GM23338 (cell line): Measurements from ENCODE around the gene TYROBP. TPM values are rescaled to one million over a fixed set of nuclear protein-coding genes. Genes with fewer than 3 reads are reported as not detected.

Source experiments
- ATAC-seq: fragments of 200-7000 bp; cut with Tn5 transposase; 3 replicates; pipeline ENCODE4 v1.9.1; 2020
- DNase-seq: peaks from one replicate; pipeline ENCODE4 v3.0.0-alpha.2; 2015; ENCODE audit warnings: low spot score
- H2AFZ ChIP-seq: fragments of 200-600 bp; sonication (generic); 2 replicates; pipeline ENCODE4 v1.8.0; 2016; ENCODE audit warnings: antibody characterized with exemption, mild to moderate bottlenecking, moderate library complexity
- H3F3A ChIP-seq: fragments of 200-600 bp; sonication (generic); replicated peaks from 2 replicates; pipeline ENCODE4 v1.8.0; 2017; ENCODE audit warnings: antibody characterized with exemption, mixed run types, low read depth
- H3K27ac ChIP-seq: fragments of 200-600 bp; sonication (generic); 2 replicates; pipeline ENCODE4 v1.6.1; 2016; ENCODE audit warnings: low read depth
- H3K27me3 ChIP-seq: fragments of 200-600 bp; sonication (generic); 2 replicates; pipeline ENCODE4 v1.8.0; 2016; ENCODE audit warnings: mild to moderate bottlenecking, mixed run types, moderate library complexity; ENCODE audit not compliant: insufficient read depth
- H3K36me3 ChIP-seq: fragments of 200-600 bp; sonication (generic); 2 replicates; pipeline ENCODE4 v1.8.0; 2016; ENCODE audit warnings: mild to moderate bottlenecking; ENCODE audit not compliant: insufficient read depth
- H3K4me1 ChIP-seq: fragments of 200-600 bp; sonication (generic); 2 replicates; pipeline ENCODE4 v1.8.0; 2016; ENCODE audit warnings: mild to moderate bottlenecking, moderate library complexity; ENCODE audit not compliant: insufficient read depth
- H3K4me2 ChIP-seq: fragments of 200-600 bp; sonication (generic); 2 replicates; pipeline ENCODE4 v1.7.1; 2017; ENCODE audit warnings: mixed run types
- H3K4me3 ChIP-seq: fragments of 200-600 bp; sonication (generic); 2 replicates; pipeline ENCODE4 v1.6.1; 2016; ENCODE audit warnings: mixed run types
- H3K79me2 ChIP-seq: fragments of 200-600 bp; sonication (generic); replicated peaks from 2 replicates; pipeline ENCODE4 v1.8.0; 2017; ENCODE audit warnings: mild to moderate bottlenecking; ENCODE audit not compliant: insufficient read depth
- H3K9me2 ChIP-seq: fragments of 200-600 bp; sonication (generic); 2 replicates; pipeline ENCODE4 v1.8.0; 2017; ENCODE audit not compliant: insufficient read depth
- H4K20me1 ChIP-seq: fragments of 200-600 bp; sonication (generic); replicated peaks from 2 replicates; pipeline ENCODE4 v1.8.0; 2017; ENCODE audit warnings: mild to moderate bottlenecking; ENCODE audit not compliant: insufficient read depth
- H3K27ac Mint-ChIP-seq: 2 replicates; pipeline ENCODE4 v1.8.0; 2020; ENCODE audit warnings: inconsistent platforms, mild to moderate bottlenecking, moderate library complexity, mixed read lengths
- H3K27me3 Mint-ChIP-seq: 3 replicates; pipeline ENCODE4 v1.8.0; 2022; ENCODE audit warnings: low read depth, mild to moderate bottlenecking, moderate library complexity, mixed read lengths, inconsistent platforms; ENCODE audit not compliant: insufficient read depth, poor library complexity
- H3K36me3 Mint-ChIP-seq: 3 replicates; pipeline ENCODE4 v1.8.0; 2021; ENCODE audit warnings: low read depth, mild to moderate bottlenecking, inconsistent platforms, moderate library complexity, mixed read lengths
- H3K4me1 Mint-ChIP-seq: 3 replicates; pipeline ENCODE4 v1.8.0; 2020; ENCODE audit warnings: mild to moderate bottlenecking, inconsistent platforms, mixed read lengths
- H3K4me3 Mint-ChIP-seq: 3 replicates; pipeline ENCODE4 v1.8.0; 2021; ENCODE audit warnings: moderate library complexity, mild to moderate bottlenecking, inconsistent platforms, mixed read lengths
- H3K9me3 Mint-ChIP-seq: 3 replicates; pipeline ENCODE4 v1.8.0; 2020; ENCODE audit warnings: moderate library complexity, mild to moderate bottlenecking, inconsistent platforms, mixed read lengths
- POLR2AphosphoS5 ChIP-seq: IDR thresholded peaks from 2 replicates; pipeline ENCODE4 v1.6.1; 2016; ENCODE audit warnings: antibody characterized with exemption, low read depth
- ZNF331 ChIP-seq: fragments of 250-450 bp; sonication (Bioruptor Pico); IDR thresholded peaks from 2 replicates; pipeline ENCODE4 v1.5.0; 2020; ENCODE audit warnings: low read depth, mild to moderate bottlenecking, moderate library complexity
- polyA plus RNA-seq: library from polyadenylated mRNA; unstranded; fragments of >200 nt; fragmentation: Nextera tagmentation; extraction: Ambion mirVana; gene quantifications from 2 replicates; pipeline ENCODE4 v1.2.1, GENCODE V29; 2016
- total RNA-seq: library from RNA; depleted of rRNA; stranded (reverse); fragments of >200 nt; shearing (Covaris generic); gene quantifications from 2 replicates; pipeline ENCODE4 v1.2.3, GENCODE V29; 2014
- TF ChIP-seq, protein P1 (sequence below): fragments of 250-450 bp; sonication (Bioruptor Pico); IDR thresholded peaks from 2 replicates; pipeline ENCODE4 v1.5.0; 2020; ENCODE audit warnings: mild to moderate bottlenecking, moderate library complexity
- TF ChIP-seq, protein P2 (sequence below), 2 experiments: fragments of 200-600 bp in 1 of 2; sonication (generic) in 1 of 2; conservative IDR thresholded peaks; 2 replicates each; pipeline versions ENCODE4 v1.5.1 to v1.6.1; 2016 to 2017; ENCODE audit warnings: antibody characterized with exemption in 2 of 2, low read depth in 2 of 2, mild to moderate bottlenecking in 2 of 2, moderate library complexity in 1 of 2

TYROBP gene
- total and polyA plus RNA-seq, 2 experiments from 2014 or later: not detected

DNA sequence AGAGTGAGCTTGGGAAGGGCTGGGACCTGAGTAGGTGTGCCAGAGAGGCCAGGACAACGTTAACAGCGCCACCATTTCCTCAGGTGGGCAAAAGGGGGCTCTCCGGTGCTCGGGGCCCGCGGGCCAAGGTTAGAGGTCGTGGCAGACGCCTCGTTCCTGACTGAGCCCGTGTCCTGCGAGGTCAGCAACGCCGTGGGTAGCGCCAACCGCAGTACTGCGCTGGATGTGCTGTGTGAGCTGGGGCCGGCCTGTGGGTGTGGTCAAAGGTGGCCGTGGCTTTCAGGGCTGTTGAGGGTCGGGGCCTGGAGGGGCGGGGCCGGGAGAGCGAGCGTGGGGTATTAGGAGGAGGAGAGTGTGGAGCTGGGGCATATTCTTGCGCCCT is 47.7 kb downstream of the TYROBP start:
- H3K9me3 Mint-ChIP-seq: no peaks in the 10 kb centered on the region; the same call in 2 of the 3 replicates
- Histone ChIP-seq H3K4me1 (peaks cover 15% of the 10 kb centered on the region), H3K27me3 (peaks cover 64% of the 10 kb centered on the region), H3K9me2 (no peaks in the 10 kb centered on the region), H3K4me3 (peak overlapping the region; percentile 72), H3F3A (no peaks in the 10 kb centered on the region), H4K20me1 (no peaks in the 10 kb centered on the region), H2AFZ (peak overlapping the region; percentile 93), H3K27ac (no peak overlapping the region), H3K4me2 (peak overlapping the region; percentile 92), H3K79me2 (no peaks in the 10 kb centered on the region), H3K36me3 (no peaks in the 10 kb centered on the region; the same call in 1 of the 2 replicates)
- H3K4me1 Mint-ChIP-seq: peaks cover 25% of the 10 kb centered on the region
- peaks cover 66% of the 10 kb centered on the region for H3K27me3 Mint-ChIP-seq
- H3K36me3 Mint-ChIP-seq: peaks cover 4% of the 10 kb centered on the region; the same call in 2 of the 3 replicates
- H3K4me3 Mint-ChIP-seq: peak overlapping the region; percentile 78
- TF ChIP-seq POLR2AphosphoS5 (no peak), ZNF331 (CRISPR knock-in tag) (no peak)
- TF ChIP-seq, protein P1, sequence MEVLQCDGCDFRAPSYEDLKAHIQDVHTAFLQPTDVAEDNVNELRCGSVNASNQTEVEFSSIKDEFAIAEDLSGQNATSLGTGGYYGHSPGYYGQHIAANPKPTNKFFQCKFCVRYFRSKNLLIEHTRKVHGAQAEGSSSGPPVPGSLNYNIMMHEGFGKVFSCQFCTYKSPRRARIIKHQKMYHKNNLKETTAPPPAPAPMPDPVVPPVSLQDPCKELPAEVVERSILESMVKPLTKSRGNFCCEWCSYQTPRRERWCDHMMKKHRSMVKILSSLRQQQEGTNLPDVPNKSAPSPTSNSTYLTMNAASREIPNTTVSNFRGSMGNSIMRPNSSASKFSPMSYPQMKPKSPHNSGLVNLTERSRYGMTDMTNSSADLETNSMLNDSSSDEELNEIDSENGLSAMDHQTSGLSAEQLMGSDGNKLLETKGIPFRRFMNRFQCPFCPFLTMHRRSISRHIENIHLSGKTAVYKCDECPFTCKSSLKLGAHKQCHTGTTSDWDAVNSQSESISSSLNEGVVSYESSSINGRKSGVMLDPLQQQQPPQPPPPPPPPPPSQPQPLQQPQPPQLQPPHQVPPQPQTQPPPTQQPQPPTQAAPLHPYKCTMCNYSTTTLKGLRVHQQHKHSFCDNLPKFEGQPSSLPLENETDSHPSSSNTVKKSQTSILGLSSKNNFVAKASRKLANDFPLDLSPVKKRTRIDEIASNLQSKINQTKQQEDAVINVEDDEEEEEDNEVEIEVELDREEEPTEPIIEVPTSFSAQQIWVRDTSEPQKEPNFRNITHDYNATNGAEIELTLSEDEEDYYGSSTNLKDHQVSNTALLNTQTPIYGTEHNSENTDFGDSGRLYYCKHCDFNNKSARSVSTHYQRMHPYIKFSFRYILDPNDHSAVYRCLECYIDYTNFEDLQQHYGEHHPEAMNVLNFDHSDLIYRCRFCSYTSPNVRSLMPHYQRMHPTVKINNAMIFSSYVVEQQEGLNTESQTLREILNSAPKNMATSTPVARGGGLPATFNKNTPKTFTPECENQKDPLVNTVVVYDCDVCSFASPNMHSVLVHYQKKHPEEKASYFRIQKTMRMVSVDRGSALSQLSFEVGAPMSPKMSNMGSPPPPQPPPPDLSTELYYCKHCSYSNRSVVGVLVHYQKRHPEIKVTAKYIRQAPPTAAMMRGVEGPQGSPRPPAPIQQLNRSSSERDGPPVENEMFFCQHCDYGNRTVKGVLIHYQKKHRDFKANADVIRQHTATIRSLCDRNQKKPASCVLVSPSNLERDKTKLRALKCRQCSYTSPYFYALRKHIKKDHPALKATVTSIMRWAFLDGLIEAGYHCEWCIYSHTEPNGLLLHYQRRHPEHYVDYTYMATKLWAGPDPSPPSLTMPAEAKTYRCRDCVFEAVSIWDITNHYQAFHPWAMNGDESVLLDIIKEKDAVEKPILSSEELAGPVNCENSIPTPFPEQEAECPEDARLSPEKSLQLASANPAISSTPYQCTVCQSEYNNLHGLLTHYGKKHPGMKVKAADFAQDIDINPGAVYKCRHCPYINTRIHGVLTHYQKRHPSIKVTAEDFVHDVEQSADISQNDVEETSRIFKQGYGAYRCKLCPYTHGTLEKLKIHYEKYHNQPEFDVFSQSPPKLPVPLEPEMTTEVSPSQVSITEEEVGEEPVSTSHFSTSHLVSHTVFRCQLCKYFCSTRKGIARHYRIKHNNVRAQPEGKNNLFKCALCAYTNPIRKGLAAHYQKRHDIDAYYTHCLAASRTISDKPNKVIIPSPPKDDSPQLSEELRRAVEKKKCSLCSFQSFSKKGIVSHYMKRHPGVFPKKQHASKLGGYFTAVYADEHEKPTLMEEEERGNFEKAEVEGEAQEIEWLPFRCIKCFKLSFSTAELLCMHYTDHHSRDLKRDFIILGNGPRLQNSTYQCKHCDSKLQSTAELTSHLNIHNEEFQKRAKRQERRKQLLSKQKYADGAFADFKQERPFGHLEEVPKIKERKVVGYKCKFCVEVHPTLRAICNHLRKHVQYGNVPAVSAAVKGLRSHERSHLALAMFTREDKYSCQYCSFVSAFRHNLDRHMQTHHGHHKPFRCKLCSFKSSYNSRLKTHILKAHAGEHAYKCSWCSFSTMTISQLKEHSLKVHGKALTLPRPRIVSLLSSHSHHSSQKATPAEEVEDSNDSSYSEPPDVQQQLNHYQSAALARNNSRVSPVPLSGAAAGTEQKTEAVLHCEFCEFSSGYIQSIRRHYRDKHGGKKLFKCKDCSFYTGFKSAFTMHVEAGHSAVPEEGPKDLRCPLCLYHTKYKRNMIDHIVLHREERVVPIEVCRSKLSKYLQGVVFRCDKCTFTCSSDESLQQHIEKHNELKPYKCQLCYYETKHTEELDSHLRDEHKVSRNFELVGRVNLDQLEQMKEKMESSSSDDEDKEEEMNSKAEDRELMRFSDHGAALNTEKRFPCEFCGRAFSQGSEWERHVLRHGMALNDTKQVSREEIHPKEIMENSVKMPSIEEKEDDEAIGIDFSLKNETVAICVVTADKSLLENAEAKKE (CRISPR knock-in tag): no peak
- TF ChIP-seq, protein P2, sequence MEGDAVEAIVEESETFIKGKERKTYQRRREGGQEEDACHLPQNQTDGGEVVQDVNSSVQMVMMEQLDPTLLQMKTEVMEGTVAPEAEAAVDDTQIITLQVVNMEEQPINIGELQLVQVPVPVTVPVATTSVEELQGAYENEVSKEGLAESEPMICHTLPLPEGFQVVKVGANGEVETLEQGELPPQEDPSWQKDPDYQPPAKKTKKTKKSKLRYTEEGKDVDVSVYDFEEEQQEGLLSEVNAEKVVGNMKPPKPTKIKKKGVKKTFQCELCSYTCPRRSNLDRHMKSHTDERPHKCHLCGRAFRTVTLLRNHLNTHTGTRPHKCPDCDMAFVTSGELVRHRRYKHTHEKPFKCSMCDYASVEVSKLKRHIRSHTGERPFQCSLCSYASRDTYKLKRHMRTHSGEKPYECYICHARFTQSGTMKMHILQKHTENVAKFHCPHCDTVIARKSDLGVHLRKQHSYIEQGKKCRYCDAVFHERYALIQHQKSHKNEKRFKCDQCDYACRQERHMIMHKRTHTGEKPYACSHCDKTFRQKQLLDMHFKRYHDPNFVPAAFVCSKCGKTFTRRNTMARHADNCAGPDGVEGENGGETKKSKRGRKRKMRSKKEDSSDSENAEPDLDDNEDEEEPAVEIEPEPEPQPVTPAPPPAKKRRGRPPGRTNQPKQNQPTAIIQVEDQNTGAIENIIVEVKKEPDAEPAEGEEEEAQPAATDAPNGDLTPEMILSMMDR (conservative IDR thresholded peaks at IDR 0.05; ENCODE audit: low read depth in 2 of 2): peak in 1 of 2 experiments; percentile 53; a peak in 2 of 4 replicates
- H3K27ac Mint-ChIP-seq: no peak overlapping the region
- DNase-seq (peak; percentile 50), ATAC-seq (peak; percentile 14)
